SK-N-MC (cell line): Measurements from ENCODE around the gene AANAT.

Experiments
- DNase-seq: peaks from one replicate; pipeline ENCODE4 v3.0.0-alpha.2; 2011; ENCODE audit warnings: low read depth, low spot score
- H3K27ac ChIP-seq: fragments of 200-600 bp; sonication (generic); 2 replicates; pipeline ENCODE4 v1.5.1; 2016; ENCODE audit warnings: mixed run types
- H3K36me3 ChIP-seq: fragments of 200-600 bp; sonication (generic); 2 replicates; pipeline ENCODE4 v1.6.1; 2017; ENCODE audit warnings: antibody characterized with exemption, low read length, mixed read lengths; ENCODE audit not compliant: insufficient read depth
- H3K4me3 ChIP-seq: fragments of 200-600 bp; sonication (generic); 2 replicates; pipeline ENCODE4 v1.5.1; 2016
- H3K9ac ChIP-seq: fragments of 200-600 bp; sonication (generic); 2 replicates; pipeline ENCODE4 v1.8.0; 2017; ENCODE audit warnings: mixed run types, mixed read lengths; ENCODE audit not compliant: insufficient read length
- H3K9me3 ChIP-seq: fragments of 200-600 bp; sonication (generic); 2 replicates; pipeline ENCODE4 v1.6.1; 2017; ENCODE audit warnings: low read depth, mild to moderate bottlenecking, antibody characterized with exemption, low read length, moderate library complexity, mixed read lengths
- EZH2 ChIP-seq: fragments of 200-600 bp; sonication (generic); IDR thresholded peaks from one replicate; pipeline ENCODE4 v1.6.1; 2017; ENCODE audit warnings: antibody characterized with exemption
- FOXP2 ChIP-seq: optimal IDR thresholded peaks from 2 replicates; pipeline ENCODE3; 2011; ENCODE audit warnings: mild to moderate bottlenecking, moderate library complexity; ENCODE audit not compliant: insufficient read depth; ENCODE audit errors: extremely low read length, control extremely low read depth
- POLR2AphosphoS5 ChIP-seq: IDR thresholded peaks from 2 replicates; pipeline ENCODE4 v1.6.1; 2012; ENCODE audit warnings: mild to moderate bottlenecking, low read depth, low read length, borderline replicate concordance

AANAT gene

DNA sequence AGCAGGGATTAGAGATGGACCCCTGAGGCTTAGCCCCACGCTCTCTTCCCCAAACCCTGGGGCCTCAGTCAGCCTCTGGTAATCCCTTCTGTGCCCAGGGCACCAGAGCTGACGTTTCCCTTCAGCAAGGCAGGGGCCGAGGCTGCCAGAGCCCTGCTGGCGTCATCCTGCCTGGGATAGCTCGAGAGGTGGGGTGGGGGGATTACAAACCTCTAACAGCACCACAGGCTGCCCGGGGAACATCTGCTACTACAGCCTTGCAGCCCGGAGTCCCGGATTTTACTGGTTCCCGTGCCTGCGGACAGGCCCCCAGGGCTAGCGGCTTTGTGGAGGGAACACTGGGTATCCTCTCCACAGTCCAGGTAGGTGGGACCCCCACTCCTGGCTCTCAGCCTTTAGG is at the start of gene AANAT:
AANAT (plus strand) TSS at position 238 of the 400 bp plus-strand sequence. CDS start 1,144 bp downstream, outside the sequence.
- TF ChIP-seq FOXP2: no peak
- no peak for TF ChIP-seq POLR2AphosphoS5
- TF ChIP-seq EZH2: no peak
- Histone ChIP-seq H3K4me3 (peak within 1 kb of the TSS; percentile 52), H3K9ac (no peak within 1 kb of the TSS), H3K27ac (peak within 1 kb of the TSS; percentile 15; the same call in 1 of the 2 replicates), H3K36me3 (no peaks in the 10 kb centered on the region), H3K9me3 (no peaks in the 10 kb centered on the region)
- no peak for DNase-seq

DNA sequence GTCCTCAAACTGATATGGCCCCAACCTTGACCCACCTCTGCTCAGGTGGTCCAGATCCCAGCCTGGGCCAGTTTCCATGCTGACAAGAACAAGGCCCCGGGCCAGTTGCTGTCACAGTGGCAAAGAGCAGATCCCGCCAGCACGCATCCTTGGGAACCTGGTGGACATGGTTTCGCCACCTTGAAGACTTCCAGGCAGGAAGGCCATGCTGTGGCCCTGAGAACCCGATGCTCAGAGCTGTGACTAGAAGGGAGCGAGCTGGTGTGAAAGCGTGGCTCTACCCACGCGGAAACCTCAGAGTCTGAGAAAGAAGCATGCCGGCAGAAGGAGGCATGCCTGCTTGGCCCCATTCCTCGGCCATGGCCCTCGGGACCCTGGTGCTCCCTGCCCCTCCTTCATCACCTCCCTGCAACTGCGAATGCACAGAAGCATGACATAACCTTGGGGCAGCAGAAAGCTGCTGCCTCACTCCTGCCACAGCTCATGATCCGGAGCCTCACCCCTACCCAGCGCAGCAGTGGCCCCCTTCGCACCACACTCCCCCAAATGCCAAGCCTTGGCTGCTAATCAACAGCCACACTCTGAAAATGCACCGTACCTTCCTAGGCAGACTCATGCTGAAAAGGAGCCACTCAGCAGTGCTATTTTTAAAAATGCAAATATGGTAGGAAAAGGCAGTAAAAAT is 47.7 kb upstream of the AANAT start:
- Histone ChIP-seq H3K27ac (peak overlapping the region; percentile 82), H3K36me3 (no peaks in the 10 kb centered on the region; the same call in 1 of the 2 replicates), H3K9ac (peak overlapping the region; percentile 13), H3K9me3 (no peaks in the 10 kb centered on the region), H3K4me3 (peak overlapping the region; percentile 49)
- DNase-seq: no peak
- no peak for TF ChIP-seq POLR2AphosphoS5
- no peak for TF ChIP-seq EZH2
- TF ChIP-seq FOXP2: no peak

DNA sequence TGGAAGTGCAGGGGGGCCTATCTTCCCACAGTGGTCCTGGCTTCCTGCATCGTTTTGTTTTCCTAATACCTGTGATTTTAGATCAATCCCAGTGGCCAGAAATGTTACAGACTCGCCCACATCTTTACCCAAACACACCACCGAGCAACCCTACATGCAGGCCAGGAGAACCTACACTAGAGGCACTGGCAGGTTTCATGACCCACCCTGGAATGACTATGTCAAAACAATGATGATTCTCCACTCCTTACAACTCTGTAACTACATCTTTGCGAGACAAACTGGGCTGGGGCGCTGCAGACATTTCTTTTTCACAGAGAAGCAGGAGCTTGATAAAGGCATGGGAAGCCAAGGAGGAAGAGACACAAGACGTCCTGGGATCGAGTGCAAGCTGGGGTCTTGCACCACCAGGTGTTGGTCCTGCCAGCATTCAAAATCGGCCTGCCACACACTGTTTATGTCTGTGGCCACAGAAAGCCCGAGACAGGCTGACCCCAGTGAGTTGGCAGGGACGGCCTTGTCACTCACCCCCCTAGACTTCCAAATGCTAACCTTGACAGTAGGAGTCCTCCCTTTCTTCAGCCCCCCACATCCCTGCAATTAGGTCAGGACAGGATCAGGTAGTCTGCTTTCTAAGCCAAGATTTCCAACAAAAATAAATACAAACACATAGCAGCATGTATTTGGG is 46.9 kb upstream of the AANAT start:
- no peak for DNase-seq
- H3K36me3 ChIP-seq: no peaks in the 10 kb centered on the region; the same call in 1 of the 2 replicates
- TF ChIP-seq FOXP2: no peak
- H3K9me3 ChIP-seq: no peaks in the 10 kb centered on the region
- H3K27ac ChIP-seq: peak overlapping the region; percentile 82
- H3K4me3 ChIP-seq: peak overlapping the region; percentile 49
- no peak overlapping the region for H3K9ac ChIP-seq

DNA sequence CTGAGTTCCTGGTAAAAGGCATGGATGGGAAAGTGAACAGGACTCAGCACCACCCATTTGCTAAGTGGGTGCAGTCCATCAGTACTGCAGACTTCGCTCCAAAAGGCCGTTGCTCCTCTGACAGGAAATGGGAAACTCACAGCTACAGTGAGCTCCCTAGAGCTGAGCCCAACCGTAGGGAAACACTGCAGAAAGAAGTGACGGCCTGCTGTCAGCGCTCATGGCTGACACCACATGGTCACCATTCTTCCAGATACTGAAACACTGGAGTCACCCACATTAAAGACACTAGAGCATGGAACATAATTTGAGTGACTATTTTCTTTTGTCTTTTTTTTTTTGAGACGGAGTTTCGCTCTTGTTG is 46.4 kb upstream of the AANAT start:
- no peak for DNase-seq
- no peaks in the 10 kb centered on the region; the same call in 1 of the 2 replicates for H3K36me3 ChIP-seq
- no peak overlapping the region for H3K9ac ChIP-seq
- H3K27ac ChIP-seq: peak overlapping the region; percentile 82
- TF ChIP-seq POLR2AphosphoS5: no peak
- no peak for TF ChIP-seq EZH2
- no peak for TF ChIP-seq FOXP2
- no peaks in the 10 kb centered on the region for H3K9me3 ChIP-seq
- no peak overlapping the region for H3K4me3 ChIP-seq

DNA sequence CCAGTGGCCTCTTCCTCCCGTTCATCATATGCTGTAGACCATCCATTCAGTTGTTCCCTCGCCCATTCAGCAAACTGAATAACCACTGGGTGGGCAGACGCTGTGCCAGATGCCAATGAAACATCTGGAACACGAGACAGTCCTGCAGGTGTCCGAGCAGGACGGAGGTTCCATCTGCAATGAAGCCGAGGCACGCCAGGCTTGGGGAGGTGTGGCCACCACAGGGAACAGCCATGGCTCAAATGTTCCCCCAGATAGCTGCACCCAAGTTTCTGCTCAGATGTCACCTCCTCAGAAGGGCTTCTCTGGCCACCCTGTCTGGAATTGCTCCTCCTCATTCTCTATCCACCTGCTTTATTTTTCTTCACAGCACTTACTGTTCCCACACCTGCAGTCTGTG is 45.0 kb upstream of the AANAT start:
- Histone ChIP-seq H3K4me3 (no peak overlapping the region), H3K36me3 (no peaks in the 10 kb centered on the region), H3K9ac (no peak overlapping the region), H3K27ac (no peak overlapping the region), H3K9me3 (no peaks in the 10 kb centered on the region)
- TF ChIP-seq POLR2AphosphoS5: no peak
- TF ChIP-seq FOXP2: no peak
- TF ChIP-seq EZH2: no peak
- DNase-seq: no peak

DNA sequence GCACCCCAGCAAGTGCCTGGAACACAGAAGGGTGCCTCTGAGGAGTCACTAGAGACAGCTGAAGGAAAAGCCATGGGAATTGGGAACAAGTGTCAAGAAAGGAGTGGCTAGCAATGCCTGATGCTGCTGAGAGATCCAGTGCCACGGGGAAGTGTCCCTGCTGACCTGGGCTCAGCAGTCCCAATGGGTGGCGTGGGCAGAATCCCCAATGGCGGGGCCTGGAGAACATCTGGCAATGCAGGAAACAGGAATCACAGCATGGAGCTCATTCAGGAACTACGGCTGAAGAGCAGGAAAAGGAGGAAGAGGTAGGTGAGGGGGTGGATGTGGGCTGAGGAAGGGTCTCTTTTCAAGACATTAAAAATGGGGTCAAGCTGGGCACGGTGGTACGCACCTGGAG is 44.5 kb upstream of the AANAT start:
- no peak for DNase-seq
- Histone ChIP-seq H3K9me3 (no peaks in the 10 kb centered on the region), H3K4me3 (no peak overlapping the region), H3K9ac (no peak overlapping the region), H3K36me3 (no peaks in the 10 kb centered on the region), H3K27ac (no peak overlapping the region)
- no peak for TF ChIP-seq FOXP2
- no peak for TF ChIP-seq EZH2
- no peak for TF ChIP-seq POLR2AphosphoS5

DNA sequence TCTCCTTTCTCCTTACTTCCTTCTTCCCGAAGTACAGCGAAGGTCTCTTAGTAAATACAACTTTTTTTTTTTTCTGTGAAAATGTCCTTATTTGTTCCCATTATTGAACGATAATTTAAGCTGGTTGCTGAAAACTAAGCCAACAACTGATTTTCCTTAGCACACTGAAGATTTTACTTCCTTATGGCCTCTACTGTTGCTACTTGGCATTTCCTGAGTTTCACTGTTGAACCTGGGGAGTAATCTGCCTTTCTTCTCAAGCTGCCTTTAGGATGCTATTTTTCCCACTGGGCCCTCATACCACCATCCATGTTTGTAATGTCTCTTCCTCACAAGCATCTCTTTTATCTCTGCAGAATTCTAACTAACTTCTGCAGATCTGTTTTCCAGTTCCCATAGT is 40.5 kb upstream of the AANAT start:
- no peaks in the 10 kb centered on the region for H3K9me3 ChIP-seq
- no peak overlapping the region for H3K4me3 ChIP-seq
- no peak for DNase-seq
- no peak overlapping the region for H3K9ac ChIP-seq
- no peak overlapping the region for H3K27ac ChIP-seq
- H3K36me3 ChIP-seq: no peaks in the 10 kb centered on the region
- TF ChIP-seq FOXP2 (no peak), POLR2AphosphoS5 (no peak), EZH2 (no peak)

DNA sequence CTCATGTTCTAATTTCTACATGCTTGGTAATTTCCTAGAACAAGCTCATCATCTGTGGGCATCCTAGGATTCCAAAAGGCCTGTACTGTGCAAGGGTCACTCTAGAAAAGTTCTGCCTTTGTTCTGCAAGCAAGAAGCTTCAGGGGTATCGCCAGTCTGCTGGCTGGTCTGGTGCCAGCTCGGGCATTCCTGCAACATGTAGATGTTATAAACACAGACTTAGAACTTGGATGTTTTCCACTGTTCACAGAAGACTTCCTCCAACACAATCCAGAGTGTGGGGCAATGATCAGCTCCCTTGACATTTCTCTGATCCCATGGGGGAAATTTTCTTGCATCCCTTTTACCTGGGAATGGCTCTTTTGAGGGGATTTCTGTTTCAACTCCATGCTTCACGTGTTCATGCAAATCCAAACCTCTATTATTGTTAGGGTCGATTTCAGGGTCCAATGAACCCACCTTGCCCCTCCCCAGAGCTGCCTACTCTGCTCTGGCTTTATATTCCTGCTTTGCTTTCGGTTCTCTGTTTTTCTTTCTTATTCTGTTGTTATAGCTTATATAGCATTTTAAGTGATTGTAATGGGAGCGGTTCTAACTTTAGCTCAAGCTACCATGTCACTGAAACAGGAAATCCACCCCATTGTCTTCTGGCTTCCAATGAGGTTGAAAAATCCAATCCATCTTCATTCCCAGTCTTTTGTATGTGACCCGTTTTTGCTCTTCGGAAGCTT is 39.7 kb upstream of the AANAT start:
- TF ChIP-seq POLR2AphosphoS5 (no peak), EZH2 (no peak), FOXP2 (no peak)
- DNase-seq: no peak
- Histone ChIP-seq H3K36me3 (no peaks in the 10 kb centered on the region), H3K9me3 (no peaks in the 10 kb centered on the region), H3K9ac (no peak overlapping the region), H3K4me3 (no peak overlapping the region), H3K27ac (0 out of 2 replicates have a peak overlapping the region, but pooled peaks have one; percentile 3)
